Islet precursor cell (in vitro differentiated cells): ENCODE measurements around the gene TMX4.
"Not testable (repeated sequence)": the region's sequence is repeated elsewhere in the genome, so short reads cannot be mapped to it uniquely, and the experiment has no call there.

Experiments used
- DNase-seq: peaks from one replicate; pipeline ENCODE4 v3.0.0-alpha.2; 2018

TMX4 gene, protein sequence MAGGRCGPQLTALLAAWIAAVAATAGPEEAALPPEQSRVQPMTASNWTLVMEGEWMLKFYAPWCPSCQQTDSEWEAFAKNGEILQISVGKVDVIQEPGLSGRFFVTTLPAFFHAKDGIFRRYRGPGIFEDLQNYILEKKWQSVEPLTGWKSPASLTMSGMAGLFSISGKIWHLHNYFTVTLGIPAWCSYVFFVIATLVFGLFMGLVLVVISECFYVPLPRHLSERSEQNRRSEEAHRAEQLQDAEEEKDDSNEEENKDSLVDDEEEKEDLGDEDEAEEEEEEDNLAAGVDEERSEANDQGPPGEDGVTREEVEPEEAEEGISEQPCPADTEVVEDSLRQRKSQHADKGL

DNA sequence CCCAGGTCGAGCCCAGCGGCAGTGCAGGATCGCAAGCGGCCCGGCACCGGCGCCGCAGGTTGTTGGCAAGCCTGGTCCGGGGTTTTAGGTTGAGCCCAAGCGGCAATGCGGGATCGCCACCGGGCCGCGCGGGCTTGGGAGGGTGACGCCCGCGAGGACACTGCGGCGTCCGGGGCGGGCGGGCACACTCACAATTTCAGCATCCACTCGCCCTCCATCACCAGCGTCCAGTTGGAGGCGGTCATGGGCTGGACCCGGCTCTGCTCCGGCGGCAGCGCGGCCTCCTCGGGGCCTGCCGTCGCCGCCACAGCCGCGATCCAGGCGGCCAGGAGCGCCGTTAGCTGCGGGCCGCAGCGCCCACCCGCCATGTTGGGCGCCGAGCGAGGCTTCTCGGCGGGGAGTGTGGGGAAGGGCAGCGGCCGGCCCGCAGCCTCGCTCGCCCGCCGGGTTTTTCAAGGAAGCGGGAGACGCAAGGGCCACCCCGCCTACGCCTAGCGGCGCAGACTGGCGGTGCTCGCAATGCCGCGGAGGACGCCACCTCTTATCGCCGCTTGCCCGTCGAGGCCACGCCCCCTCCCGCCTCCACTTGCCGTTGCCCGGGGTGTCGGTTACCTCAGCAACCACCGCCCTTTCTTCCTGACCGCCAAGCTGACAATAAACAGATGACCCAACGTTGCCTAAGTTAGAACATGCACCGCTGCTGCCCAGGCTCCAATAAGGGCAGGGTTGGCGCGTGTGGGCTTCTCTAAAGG lies at the start of gene TMX4:
TSS of gene TMX4 (minus strand) at position 516 of the 752 bp plus-strand sequence. CDS start at position 368, 148 bp downstream.
- peak; percentile 99 for DNase-seq

DNA sequence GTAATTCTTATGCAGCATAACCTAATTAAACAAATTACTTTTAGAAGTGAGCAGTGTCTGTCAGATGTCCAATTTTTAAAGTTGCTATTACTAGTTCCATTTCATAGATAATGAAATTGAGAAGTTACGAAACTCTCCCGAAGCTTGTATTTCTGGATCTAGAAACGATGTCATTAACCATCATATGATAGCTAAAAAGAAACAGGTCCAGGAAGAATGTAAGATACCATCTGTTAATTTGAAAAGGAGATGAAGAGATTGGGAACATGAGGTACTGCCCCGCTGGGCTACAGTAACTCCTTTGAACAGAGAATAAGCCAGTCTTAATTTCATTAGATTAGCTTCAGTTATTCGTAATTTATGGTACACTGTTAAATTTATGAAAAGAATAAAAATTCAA lies 47.5 kb upstream of the TMX4 start:
- DNase-seq: no peak

DNA sequence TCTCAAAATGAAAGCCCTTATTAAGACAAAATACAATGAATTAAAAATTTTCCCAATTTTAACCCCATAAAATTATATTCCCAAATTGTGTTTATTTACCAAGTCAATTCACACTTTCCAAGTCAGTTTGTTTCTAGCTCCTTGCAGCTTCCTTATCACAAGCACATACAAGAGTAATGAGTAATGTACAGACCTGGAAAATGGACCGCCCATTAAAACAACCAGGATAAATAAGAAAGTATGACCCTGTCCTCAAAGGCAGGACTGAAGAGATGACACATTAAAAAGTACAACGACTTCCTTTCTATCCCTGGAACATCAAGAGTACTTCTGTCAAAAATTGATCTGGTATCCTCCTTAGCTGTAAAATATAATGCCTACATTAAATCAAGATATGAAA lies 47.1 kb upstream of the TMX4 start:
- no peak for DNase-seq

GRCh38 chr20:8065691-8066090 lies 46.1 kb upstream of the TMX4 start:
- no peak for DNase-seq

DNA sequence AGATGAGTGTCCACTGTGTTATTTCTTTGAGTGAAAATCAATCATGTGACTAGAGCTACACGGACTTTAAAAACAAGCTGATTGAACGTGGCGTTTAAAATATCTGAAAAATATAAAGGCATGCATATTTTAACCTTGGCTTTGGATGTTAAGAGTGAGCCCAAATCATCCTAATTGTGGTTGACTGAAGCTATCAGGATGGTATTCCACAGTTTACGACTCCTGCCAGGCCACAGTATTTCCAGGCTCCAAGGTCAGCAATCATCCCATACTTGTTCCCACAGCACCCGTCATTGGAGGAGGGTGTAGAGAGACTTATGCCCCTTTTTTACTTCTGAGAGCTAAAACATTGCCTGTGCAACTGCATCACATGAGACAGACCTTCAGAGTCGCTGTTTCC lies 43.2 kb upstream of the TMX4 start:
- DNase-seq: peak; percentile 73

DNA sequence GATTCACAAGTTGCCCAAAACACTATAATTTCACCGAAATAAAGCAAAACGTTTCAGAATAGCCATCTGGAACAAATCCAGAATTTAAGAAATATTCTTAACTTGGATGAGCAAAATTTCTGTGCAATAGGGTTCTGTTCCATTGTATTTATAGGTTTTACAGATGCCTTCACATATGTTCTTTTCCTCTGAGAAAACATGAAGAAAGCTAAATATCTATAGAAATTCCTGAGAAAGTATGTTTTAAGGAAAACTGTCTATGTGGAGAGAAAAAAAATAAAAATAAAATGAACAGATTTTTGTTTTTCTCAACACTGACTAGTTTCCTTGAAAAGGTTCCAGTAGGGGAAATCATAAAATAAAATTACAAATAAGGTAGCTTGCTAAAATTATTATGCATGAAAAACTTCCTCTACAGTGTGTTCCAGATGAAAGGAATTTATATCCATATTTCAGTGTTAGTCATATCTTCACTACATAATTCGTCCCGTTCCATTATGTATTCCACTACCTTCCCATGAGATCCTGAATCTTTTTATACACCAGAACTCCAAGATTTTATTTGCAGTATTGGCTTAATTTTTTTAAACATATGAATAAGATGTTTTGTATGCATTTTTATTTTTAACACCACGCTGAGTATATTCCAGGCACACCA lies 42.4 kb upstream of the TMX4 start:
- no peak for DNase-seq

GRCh38 chr20:8060977-8061376 lies 41.4 kb upstream of the TMX4 start:
- DNase-seq: no peak

DNA sequence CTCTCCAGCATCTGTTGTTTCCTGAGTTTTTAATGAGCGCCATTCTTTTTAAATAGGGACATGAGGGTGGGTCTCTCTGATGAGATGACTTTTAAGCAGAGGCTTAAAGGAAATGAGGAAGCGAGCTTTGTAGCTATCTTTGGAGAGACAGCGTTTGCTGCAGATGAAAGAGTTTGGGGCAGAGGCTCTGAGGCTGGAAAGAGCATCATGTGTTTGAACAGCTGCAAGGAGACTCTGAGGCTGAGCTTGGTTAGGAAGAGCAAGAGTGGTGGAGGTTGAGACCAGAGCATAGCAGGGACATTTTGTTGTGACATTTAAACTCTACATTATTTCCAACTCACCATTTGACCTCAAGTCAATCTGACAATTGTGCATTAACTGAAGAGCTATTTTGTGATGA lies 38.3 kb upstream of the TMX4 start:
- DNase-seq: no peak

- DNase-seq: no peak
These were observed 35.5 kb upstream of the TMX4 start for GRCh38 chr20:8055096-8055495.

DNA sequence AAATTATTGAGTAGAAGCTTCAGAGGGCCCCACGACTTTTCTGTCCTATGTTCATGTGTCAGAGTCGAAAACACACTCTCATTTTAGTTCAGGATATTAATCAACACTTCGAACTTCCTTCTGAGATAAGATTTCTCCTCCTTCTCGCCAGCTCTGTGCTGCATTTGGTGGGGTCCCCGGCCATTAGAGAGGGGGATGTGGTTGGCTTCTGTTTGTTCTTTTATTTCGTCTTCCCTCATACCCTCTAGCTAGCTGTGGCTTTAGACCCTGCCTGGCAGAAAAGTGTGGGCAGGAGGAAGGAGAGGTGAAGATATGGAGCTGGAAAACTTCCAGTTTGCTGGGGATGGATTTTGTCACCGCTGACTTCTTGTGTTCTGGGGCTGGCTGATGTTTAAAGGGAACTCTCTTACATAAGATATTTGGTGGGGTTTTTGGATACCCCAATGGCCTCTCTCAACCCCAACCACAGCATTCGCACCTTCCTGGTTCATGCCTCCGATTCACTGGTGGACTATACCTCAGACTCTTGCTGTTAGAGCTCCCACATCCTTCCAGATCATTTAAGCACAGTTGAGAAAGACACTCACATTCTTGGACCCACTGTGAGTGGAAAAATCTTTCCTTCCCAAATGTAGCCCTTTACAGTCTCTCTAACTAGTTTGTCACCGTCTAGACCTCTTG lies 30.7 kb upstream of the TMX4 start:
- no peak for DNase-seq

GRCh38 chr20:8049310-8049709 lies 29.7 kb upstream of the TMX4 start:
- DNase-seq: no peak

- DNase-seq: no peak
These were observed 26.4 kb upstream of the TMX4 start for GRCh38 chr20:8045946-8046345.

DNA sequence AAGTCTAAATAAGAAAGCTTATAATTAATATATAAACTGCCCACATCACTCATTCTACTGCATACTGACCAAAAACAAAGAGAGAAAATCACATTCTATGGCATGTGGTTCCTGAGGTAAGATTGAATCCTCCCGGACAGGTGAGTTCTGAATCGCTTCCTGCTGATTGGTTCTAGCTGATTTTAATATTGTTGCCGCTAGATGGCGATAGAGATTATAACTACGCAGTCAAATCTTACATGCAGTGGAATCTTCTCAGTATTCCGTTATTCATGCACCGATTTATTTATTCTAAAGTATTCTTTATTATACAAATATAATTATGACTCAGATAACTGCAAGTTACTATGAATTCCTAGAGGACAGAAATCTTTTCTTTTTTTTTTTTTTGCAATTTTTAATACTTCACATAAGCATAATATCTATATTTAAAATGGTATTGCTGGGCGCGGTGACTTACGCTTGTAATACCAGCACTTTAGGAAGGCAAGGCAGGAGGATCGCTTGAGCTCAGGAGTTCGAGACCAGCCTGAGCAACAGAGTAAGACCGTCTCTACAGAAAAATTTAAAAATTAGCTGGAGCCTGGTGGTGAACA lies 24.2 kb upstream of the TMX4 start:
- DNase-seq: no peak

DNA sequence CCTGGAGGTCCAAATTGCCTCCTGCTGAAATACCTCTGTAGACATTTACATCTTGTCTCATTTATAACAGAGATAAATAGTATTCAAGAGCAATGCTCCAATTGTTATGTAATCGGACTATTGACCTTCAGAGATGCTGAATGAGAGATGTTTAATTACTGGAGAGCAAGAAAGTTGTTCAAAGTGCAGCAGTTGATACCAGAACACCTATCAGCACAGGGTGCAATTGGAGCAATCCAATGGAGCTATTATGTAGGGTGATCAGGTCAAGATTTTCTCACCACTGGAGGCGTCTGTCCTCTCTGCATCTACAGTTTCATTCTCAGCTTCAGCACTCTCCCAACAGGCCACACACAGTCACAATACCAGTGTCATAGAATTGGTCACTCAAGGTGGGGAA lies 19.5 kb upstream of the TMX4 start:
- DNase-seq: no peak

DNA sequence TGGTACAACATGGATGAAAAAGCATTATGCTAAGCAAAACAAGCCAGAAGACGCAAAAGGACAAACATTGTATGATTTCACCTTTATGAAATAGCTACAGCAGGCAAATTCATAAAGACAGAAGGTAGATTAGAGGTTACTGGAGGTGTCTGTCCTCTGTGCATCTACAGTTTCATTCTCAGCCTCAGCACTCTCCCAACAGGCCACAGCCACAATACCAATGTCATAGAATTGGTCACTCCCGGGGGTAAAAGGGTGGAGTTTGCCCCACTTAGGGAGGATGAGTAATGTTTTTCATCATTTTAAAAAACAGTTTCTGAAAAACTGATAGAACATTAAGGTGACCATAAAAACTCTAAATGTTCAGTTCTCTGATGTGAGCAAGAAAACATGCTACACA lies 17.2 kb upstream of the TMX4 start:
- DNase-seq: no peak

DNA sequence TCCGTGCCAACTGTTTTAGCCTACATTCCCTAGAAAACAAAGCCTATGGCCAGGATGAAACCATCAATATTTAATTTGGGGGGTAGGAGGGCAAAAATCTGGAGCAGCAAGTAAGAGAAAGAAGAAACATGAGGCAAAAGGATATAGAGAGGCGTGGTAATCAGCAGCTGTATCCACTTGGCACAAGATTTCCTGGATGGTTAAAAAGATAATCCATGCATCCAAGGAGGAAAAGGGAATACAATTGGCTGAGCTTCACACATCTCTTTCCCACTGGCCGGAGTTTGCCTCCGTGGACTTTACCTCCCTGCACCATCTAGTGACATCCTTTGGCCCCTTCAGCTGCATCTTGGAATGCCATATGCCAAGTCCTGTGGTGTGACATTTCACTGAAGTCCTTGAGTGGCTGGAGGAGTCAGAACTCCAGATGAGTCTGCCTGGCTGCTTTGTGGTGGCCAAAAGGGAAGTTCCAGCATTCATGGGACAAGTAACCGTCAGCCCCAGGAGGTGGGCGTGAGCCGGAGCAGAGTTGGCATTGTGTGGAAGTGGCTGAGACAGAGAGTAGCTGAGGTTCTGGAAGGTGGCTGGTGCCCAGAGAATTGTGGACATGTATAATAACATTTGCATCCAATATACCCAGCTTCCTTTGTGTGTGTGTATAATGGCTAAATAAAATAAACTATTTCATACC lies 13.7 kb upstream of the TMX4 start:
- no peak for DNase-seq

- DNase-seq: no peak
These were observed 12.9 kb upstream of the TMX4 start for GRCh38 chr20:8032499-8032898.

- DNase-seq: not testable (repeated sequence)
These were observed 12.0 kb upstream of the TMX4 start for GRCh38 chr20:8031539-8031938.

DNA sequence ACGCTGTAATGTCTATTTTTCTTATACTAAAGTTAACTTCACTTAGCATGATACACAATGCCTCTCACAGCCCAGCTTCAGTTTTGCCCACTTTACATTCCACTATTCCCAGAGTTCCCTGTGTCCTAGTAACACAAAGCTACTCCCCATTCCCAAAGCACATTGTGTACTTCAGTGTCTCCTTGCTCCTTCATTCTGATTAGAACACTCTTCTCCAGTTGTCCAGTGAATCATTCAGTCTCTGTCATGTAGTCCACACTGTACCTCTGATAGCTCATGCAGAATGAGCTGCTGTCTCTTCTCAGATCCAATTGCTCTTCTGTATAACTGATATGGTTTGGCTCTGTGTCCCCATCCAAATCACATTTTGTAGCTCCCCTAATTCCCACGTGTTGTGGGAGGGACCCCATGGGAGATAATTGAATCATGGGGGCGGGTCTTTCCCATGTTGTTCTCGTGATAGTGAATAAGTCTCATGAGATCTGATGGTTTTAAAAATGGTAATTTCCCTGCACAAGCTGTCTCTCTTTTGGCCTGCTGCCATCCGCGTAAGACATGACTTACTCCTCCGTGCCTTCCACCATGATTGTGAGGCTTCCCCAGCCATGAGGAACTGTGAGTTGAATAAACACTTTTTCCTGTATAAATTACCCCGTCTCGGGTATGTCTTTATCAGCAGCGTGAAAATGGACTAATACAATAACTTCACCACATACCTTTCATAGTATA lies 2.1 kb upstream of the TMX4 start:
- DNase-seq: no peak

- no peak for DNase-seq
These were observed 936 bp upstream of the TMX4 start for GRCh38 chr20:8020314-8021079.

- DNase-seq: no peak
These were observed 362 bp upstream of the TMX4 start for GRCh38 chr20:8019998-8020247.
